ENCODE results near the gene PTPRA.

Gene PTPRA

DNA sequence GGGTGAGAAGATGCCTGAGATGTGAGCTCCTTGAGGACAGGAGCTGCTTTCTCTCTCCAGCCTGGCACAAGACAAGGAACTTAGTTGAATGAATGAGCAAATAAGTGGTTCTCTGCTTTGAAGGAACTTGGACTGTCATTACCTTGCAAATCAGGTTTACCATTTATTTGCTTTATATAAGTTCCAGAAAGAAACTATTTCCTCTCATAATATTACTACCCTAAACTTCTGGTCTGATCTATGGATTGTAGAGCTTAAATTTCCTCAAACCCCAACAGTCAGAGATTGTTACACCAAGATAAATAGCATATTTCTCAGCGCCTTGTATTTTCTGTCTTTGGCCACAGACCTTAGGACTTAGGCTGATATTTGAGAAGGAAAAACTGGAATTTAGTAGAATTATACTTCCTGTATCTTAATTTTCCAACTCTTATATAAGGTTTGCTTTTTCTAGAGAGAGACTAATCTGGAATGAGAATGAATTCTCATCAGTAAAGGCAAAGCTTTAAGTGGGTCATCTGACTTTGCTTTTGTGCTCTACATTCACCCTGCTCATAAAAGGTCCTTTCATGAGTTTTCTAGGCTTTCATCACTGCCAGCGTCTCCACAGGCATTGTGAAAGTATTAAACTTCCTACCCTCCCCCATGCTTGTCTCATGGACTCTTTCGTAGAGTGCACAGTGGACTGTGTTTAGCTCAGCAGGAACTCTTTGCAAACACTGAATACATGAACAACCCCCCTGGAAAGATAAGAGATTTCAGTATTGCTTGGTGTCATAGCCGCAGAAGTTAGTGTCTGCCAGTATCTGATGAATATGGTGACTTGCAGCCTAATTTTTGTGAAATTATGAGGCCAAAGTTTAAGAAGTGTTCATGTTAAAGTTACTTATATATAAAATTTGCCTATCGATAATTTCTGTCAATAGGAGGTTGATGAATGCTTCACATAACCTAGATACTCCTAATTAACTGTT lies 74.0 kb downstream of the PTPRA start:
- TF ChIP-seq TAF1 (IDR thresholded peaks at IDR 0.05; ENCODE audit: borderline replicate concordance, low read depth, low read length) = no peak
- TF ChIP-seq POLR2A (IDR thresholded peaks at IDR 0.05; ENCODE audit: low read depth, low read length) = no peak
- TF ChIP-seq POLR2AphosphoS5 (IDR thresholded peaks at IDR 0.05; ENCODE audit: low read depth, low read length) = no peak
- no peak for DNase-seq (ENCODE audit: insufficient read length)
- FAIRE-seq = no peak

DNA sequence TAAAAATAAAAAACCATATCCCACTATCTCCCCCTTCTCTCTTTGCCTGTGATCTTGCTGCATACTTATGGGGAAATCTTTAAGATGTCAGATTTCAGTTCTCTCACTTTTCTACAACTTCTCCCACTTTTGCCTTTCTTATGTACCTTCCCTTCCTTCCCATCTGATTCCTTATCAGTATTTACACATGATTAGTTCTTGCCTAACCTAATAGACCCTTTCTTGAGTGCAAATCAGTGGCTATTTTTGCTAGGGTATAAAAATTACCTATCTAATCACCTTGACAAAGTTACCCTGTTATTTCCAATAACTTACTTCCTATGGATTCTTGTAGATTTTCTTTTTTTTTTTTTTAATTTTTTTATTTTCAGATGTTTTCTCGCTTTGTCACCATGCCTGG lies 75.7 kb downstream of the PTPRA start:
- FAIRE-seq = no peak
- TF ChIP-seq TAF1 (IDR thresholded peaks at IDR 0.05; ENCODE audit: borderline replicate concordance, low read depth, low read length) (no peak), POLR2A (IDR thresholded peaks at IDR 0.05; ENCODE audit: low read depth, low read length) (no peak), POLR2AphosphoS5 (IDR thresholded peaks at IDR 0.05; ENCODE audit: low read depth, low read length) (no peak)
- DNase-seq (ENCODE audit: insufficient read length) = no peak

DNA sequence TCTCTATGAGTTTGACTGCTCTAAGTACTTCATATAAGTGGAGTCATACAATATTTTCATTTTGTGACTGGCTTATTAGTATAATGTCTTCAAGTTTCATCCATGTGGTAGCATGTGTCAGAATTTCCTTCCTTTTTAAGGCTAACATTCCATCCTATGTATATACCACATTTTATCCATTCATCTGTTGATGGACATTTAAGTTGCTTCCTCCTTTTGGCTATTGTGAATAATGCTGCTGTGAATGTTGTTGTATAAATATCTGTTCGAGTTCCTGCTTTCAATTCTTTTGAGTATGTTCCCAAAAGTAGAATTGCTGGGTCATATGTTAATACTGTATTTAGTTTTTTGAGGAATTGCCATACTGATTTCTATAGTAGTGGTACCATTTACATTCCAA lies 79.5 kb downstream of the PTPRA start:
- no peak for DNase-seq (ENCODE audit: insufficient read length)
- TF ChIP-seq POLR2AphosphoS5 (IDR thresholded peaks at IDR 0.05; ENCODE audit: low read depth, low read length) = no peak
- TF ChIP-seq POLR2A (IDR thresholded peaks at IDR 0.05; ENCODE audit: low read depth, low read length) = no peak
- TF ChIP-seq TAF1 (IDR thresholded peaks at IDR 0.05; ENCODE audit: borderline replicate concordance, low read depth, low read length) = no peak
- no peak for FAIRE-seq

DNA sequence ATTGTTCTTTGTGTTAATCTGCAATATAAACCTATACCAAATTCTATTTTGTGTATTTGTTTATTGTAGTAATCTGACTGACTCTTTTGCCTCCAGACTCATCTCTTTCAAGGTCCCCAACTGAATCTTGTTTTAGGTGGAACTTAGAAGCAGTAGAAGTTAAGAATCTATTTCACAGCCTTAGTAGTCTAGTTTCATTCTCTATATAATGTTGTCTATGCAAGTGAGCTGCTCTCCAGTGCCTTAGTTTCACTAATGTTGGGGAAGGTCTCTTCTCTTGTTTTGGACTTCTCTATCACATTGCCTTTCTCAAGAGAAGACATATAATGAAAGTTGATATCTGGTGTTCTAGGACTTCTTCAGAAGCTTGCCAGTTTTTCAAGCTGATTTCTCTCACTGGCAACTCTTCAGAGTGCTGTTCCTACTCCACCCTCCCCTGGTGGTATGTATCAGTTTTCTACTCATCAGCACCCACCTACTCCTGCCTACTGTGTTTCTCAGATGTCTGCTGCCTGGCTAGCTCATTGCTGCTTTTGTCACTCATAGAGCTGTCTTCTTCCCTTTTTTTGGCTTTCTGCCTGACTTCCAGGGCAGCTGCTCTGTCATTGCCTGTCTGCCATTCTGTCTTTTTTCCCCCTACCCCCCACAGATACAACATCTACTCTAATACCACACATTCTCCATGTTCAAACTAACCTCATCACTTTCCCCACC lies 82.1 kb downstream of the PTPRA start:
- DNase-seq (ENCODE audit: insufficient read length) (peak; percentile 19), FAIRE-seq (no peak)
- TF ChIP-seq POLR2AphosphoS5 (IDR thresholded peaks at IDR 0.05; ENCODE audit: low read depth, low read length) = no peak
- no peak for TF ChIP-seq TAF1 (IDR thresholded peaks at IDR 0.05; ENCODE audit: borderline replicate concordance, low read depth, low read length)
- no peak for TF ChIP-seq POLR2A (IDR thresholded peaks at IDR 0.05; ENCODE audit: low read depth, low read length)

DNA sequence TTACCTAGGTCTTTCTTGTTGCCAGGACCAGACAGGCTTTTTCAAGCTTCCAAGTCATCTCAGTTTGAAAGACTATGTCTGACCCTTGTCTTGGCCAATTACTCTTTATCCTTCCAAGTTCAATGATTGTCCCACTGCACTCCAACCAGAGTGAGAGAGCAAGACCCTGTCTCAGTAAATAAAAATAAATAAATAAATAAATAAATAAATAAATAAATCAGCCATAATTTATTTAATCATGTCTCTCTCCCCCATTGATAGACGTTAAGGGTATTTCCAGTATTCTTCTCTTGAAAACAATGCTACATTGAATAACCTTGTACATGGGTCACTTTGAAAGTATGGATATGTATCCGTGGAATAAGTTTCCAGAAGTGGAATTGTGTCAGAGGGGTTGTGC lies 83.2 kb downstream of the PTPRA start:
- FAIRE-seq (no peak), DNase-seq (ENCODE audit: insufficient read length) (no peak)
- no peak for TF ChIP-seq TAF1 (IDR thresholded peaks at IDR 0.05; ENCODE audit: borderline replicate concordance, low read depth, low read length)
- TF ChIP-seq POLR2AphosphoS5 (IDR thresholded peaks at IDR 0.05; ENCODE audit: low read depth, low read length) = no peak
- no peak for TF ChIP-seq POLR2A (IDR thresholded peaks at IDR 0.05; ENCODE audit: low read depth, low read length)

DNA sequence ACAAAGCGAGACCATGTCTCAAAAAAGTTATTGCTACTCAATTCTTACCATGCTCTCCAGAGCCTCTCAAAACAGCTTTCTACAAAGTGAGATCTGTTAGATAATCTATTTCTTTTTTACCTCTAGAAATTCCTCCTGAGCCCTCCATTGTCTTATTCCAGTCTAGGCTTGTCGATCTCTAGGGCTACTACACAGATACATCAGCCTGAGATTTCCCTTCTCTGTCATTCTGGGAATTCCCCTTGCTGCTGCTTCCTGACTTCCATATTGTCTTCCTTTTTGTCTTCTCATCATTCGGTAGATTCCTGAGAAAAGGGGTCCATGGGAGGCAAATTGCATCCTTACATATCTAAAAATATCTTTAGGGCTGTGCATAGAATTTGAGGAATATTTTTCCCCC lies 94.6 kb downstream of the PTPRA start:
- DNase-seq (ENCODE audit: insufficient read length) (no peak), FAIRE-seq (no peak)
- TF ChIP-seq POLR2A (IDR thresholded peaks at IDR 0.05; ENCODE audit: low read depth, low read length) (no peak), TAF1 (IDR thresholded peaks at IDR 0.05; ENCODE audit: borderline replicate concordance, low read depth, low read length) (no peak), POLR2AphosphoS5 (IDR thresholded peaks at IDR 0.05; ENCODE audit: low read depth, low read length) (no peak)

DNA sequence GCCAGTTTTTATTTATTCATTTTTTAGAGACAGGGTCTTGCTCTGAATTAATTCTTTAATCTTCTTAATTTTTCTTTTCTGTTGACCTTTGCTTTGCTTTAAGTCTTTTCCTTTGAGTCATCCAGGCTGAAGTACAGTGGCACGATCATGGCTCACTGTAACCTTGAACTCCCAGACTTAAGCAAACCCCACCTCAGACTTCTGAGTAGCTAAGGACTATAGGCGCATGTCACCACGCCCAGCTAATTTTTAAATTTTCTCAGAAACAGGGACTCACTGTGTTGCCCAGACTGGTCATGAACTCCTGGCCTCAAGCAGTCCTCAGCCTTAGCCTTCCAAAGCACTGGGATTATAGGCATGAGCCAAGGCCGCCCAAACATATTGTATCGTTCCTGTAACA lies 98.8 kb downstream of the PTPRA start:
- no peak for DNase-seq (ENCODE audit: insufficient read length)

DNA sequence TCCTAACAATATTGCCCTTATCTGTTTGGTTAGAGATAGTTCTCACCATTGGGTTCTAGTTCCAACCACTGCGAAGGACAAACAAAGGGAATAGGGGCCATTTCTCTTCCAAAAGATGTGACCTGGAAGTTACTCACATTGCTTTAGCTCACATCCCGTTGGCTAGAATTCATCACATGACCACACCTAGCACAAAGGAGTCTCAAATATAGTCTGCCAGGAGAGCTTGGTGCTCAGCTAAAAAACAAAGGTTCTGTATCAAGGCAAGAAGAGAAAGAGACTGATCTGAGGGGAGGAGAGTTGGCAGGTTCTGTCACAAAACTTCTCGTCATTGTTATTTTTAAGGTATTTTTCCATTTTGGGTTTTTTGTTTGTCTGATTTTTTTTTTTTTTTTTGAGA lies 100.3 kb downstream of the PTPRA start:
- DNase-seq (ENCODE audit: insufficient read length) (no peak), FAIRE-seq (no peak)

More for the DNA sequence above, 98.8 kb downstream of the PTPRA start:
- FAIRE-seq = no peak
- TF ChIP-seq TAF1 (IDR thresholded peaks at IDR 0.05; ENCODE audit: borderline replicate concordance, low read depth, low read length) (no peak), POLR2AphosphoS5 (IDR thresholded peaks at IDR 0.05; ENCODE audit: low read depth, low read length) (no peak)

DNA sequence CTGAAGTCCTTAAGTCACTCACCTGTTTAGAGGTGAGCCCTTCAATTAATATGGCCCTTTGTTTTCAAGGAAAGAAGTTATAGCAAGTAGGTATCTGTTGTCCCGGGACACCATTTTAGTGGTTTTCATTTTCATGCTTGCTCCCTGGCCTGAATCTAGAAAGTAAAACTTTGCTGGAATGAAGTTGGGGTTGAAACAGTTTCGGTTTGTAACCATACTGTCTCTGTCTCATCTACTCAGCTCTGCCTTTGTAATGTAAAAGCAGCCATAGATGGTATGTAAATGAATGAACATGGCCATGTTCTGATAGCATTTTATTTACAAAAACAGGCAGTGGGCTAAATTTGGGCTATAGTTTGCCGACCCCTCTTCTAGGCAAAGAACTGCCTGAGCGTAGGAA lies 105.2 kb downstream of the PTPRA start:
- DNase-seq (ENCODE audit: insufficient read length) = no peak
- no peak for TF ChIP-seq POLR2AphosphoS5 (IDR thresholded peaks at IDR 0.05; ENCODE audit: low read depth, low read length)
- no peak for TF ChIP-seq TAF1 (IDR thresholded peaks at IDR 0.05; ENCODE audit: borderline replicate concordance, low read depth, low read length)
- TF ChIP-seq POLR2A (IDR thresholded peaks at IDR 0.05; ENCODE audit: low read depth, low read length) = no peak
- peak; percentile 38 for FAIRE-seq

More for the DNA sequence above, 100.3 kb downstream of the PTPRA start:
- TF ChIP-seq POLR2A (IDR thresholded peaks at IDR 0.05; ENCODE audit: low read depth, low read length) = no peak

DNA sequence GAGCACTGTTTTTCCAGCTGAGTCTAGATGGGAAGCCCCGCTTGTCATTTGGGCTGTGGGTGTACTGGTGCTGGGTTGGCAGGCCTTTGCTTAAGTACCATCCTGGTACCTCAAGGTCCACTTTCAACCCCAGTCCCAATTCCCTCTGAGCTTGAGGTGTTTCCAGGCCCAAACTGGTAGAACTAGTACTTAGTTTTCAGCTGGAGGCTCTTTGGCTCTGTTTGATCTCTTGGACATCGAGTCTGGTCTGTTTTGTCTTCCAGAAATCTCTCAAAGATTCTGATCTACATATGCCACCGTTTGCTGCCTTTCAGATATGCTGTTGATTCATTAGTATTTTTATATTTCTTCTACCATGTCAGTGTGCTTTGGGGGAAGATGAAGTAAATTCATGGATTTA lies 108.4 kb downstream of the PTPRA start:
- TF ChIP-seq TAF1 (IDR thresholded peaks at IDR 0.05; ENCODE audit: borderline replicate concordance, low read depth, low read length) (no peak), POLR2A (IDR thresholded peaks at IDR 0.05; ENCODE audit: low read depth, low read length) (no peak), POLR2AphosphoS5 (IDR thresholded peaks at IDR 0.05; ENCODE audit: low read depth, low read length) (no peak)
- FAIRE-seq = no peak

DNA sequence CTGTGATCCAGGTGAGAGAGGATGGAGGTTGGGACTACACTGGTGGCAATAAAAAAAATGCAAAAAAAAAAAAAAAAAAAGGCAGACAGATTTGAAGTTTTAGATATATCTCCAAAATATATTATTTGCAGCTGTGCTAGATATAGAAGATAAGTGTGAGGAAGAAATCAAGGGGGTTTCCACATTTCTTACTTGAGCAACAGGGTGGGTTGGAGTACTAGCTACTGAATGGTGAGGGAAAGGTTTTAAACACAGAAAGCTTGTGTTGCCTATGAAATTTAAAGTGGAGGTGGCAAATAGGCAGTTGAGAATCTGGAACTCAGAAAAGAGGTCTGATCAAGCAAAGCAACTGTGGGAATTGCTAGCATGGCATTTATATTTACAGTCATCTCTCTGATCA lies 110.2 kb downstream of the PTPRA start:
- no peak for TF ChIP-seq TAF1 (IDR thresholded peaks at IDR 0.05; ENCODE audit: borderline replicate concordance, low read depth, low read length)
- TF ChIP-seq POLR2AphosphoS5 (IDR thresholded peaks at IDR 0.05; ENCODE audit: low read depth, low read length) = no peak
- no peak for TF ChIP-seq POLR2A (IDR thresholded peaks at IDR 0.05; ENCODE audit: low read depth, low read length)
- DNase-seq (ENCODE audit: insufficient read length) (no peak), FAIRE-seq (no peak)

More for the DNA sequence above, 108.4 kb downstream of the PTPRA start:
- no peak for DNase-seq (ENCODE audit: insufficient read length)

All from GM12892 (cell line).